ENCODE measurements around the gene FZD1. TPM values are rescaled to one million over a fixed set of nuclear protein-coding genes. Genes with fewer than 3 reads are reported as not detected.

Gene FZD1
- total RNA-seq, 4 donors from 2014 or later, result 25.8 to 82.0 (median 74.7) TPM

DNA sequence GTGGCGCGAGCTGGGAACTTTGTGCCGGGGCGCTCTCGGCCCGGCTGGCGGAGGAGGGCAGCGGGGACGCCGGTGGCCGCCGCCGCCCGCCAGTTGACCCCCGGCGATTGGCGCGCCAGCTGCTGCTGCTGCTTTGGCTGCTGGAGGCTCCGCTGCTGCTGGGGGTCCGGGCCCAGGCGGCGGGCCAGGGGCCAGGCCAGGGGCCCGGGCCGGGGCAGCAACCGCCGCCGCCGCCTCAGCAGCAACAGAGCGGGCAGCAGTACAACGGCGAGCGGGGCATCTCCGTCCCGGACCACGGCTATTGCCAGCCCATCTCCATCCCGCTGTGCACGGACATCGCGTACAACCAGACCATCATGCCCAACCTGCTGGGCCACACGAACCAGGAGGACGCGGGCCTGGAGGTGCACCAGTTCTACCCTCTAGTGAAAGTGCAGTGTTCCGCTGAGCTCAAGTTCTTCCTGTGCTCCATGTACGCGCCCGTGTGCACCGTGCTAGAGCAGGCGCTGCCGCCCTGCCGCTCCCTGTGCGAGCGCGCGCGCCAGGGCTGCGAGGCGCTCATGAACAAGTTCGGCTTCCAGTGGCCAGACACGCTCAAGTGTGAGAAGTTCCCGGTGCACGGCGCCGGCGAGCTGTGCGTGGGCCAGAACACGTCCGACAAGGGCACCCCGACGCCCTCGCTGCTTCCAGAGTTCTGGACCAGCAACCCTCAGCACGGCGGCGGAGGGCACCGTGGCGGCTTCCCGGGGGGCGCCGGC, 870 bp downstream of the FZD1 start:
- 0 to 1% methylated on average over 19 to 23 of the region's 78 CpGs for WGBS, 2 donors
- H3K9me3 ChIP-seq, result no peaks in the 10 kb centered on the region

DNA sequence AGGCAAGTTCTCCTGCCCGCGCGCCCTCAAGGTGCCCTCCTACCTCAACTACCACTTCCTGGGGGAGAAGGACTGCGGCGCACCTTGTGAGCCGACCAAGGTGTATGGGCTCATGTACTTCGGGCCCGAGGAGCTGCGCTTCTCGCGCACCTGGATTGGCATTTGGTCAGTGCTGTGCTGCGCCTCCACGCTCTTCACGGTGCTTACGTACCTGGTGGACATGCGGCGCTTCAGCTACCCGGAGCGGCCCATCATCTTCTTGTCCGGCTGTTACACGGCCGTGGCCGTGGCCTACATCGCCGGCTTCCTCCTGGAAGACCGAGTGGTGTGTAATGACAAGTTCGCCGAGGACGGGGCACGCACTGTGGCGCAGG, 1.4 kb downstream of the FZD1 start:
- TF ChIP-seq EP300 (IDR thresholded peaks at IDR 0.05), result no peak
- TF ChIP-seq POLR2A (IDR thresholded peaks at IDR 0.05), result no peak
- TF ChIP-seq, protein P1, sequence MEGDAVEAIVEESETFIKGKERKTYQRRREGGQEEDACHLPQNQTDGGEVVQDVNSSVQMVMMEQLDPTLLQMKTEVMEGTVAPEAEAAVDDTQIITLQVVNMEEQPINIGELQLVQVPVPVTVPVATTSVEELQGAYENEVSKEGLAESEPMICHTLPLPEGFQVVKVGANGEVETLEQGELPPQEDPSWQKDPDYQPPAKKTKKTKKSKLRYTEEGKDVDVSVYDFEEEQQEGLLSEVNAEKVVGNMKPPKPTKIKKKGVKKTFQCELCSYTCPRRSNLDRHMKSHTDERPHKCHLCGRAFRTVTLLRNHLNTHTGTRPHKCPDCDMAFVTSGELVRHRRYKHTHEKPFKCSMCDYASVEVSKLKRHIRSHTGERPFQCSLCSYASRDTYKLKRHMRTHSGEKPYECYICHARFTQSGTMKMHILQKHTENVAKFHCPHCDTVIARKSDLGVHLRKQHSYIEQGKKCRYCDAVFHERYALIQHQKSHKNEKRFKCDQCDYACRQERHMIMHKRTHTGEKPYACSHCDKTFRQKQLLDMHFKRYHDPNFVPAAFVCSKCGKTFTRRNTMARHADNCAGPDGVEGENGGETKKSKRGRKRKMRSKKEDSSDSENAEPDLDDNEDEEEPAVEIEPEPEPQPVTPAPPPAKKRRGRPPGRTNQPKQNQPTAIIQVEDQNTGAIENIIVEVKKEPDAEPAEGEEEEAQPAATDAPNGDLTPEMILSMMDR (IDR thresholded peaks at IDR 0.05), result no peak
- no peak for DNase-seq (ENCODE audit: low spot score in 2 of 2)
- H3K9me3 ChIP-seq, result no peaks in the 10 kb centered on the region
- no peaks in the 10 kb centered on the region for H3K36me3 ChIP-seq
- WGBS, 2 donors, result 17 to 29% methylated on average over 18 to 31 of the region's 31 CpGs
- peak overlapping the region; percentile 85 to 99 (median 90) for H3K27ac ChIP-seq
- H3K27me3 ChIP-seq, result no peaks in the 10 kb centered on the region
- peaks cover 0 to 59% (median 20%) of the 10 kb centered on the region in 4 donors for H3K4me1 ChIP-seq
- H3K4me3 ChIP-seq, result peak overlapping the region; percentile 60 to 89 (median 66)

More for the DNA sequence above, 870 bp downstream of the FZD1 start:
- no peak for TF ChIP-seq POLR2A (IDR thresholded peaks at IDR 0.05)
- TF ChIP-seq, protein P1 (IDR thresholded peaks at IDR 0.05), result no peak
- peak in 1 of 2 donors; percentile 27 for TF ChIP-seq EP300 (IDR thresholded peaks at IDR 0.05)
- peak overlapping the region; percentile 85 to 99 (median 90) for H3K27ac ChIP-seq
- no peaks in the 10 kb centered on the region for H3K36me3 ChIP-seq
- DNase-seq (ENCODE audit: low spot score in 2 of 2), result peak; percentile 17 to 31
- H3K4me3 ChIP-seq, result peak overlapping the region; percentile 60 to 89 (median 66)
- no peaks in the 10 kb centered on the region for H3K27me3 ChIP-seq
- H3K4me1 ChIP-seq, result peaks cover 0 to 53% (median 17%) of the 10 kb centered on the region in 4 donors

DNA sequence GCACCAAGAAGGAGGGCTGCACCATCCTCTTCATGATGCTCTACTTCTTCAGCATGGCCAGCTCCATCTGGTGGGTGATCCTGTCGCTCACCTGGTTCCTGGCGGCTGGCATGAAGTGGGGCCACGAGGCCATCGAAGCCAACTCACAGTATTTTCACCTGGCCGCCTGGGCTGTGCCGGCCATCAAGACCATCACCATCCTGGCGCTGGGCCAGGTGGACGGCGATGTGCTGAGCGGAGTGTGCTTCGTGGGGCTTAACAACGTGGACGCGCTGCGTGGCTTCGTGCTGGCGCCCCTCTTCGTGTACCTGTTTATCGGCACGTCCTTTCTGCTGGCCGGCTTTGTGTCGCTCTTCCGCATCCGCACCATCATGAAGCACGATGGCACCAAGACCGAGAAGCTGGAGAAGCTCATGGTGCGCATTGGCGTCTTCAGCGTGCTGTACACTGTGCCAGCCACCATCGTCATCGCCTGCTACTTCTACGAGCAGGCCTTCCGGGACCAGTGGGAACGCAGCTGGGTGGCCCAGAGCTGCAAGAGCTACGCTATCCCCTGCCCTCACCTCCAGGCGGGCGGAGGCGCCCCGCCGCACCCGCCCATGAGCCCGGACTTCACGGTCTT, 1.9 kb downstream of the FZD1 start:
- DNase-seq (ENCODE audit: low spot score in 2 of 2), result peak; percentile 23 to 24
- H3K9me3 ChIP-seq, result no peaks in the 10 kb centered on the region
- TF ChIP-seq POLR2A (IDR thresholded peaks at IDR 0.05) (no peak), EP300 (IDR thresholded peaks at IDR 0.05) (no peak)
- TF ChIP-seq, protein P1 (IDR thresholded peaks at IDR 0.05), result no peak
- H3K27ac ChIP-seq, result peak overlapping the region in 3 of 4 donors; percentile 89 to 99 (median 91)
- H3K4me1 ChIP-seq, result peaks cover 0 to 61% (median 20%) of the 10 kb centered on the region in 4 donors
- no peaks in the 10 kb centered on the region for H3K27me3 ChIP-seq
- H3K36me3 ChIP-seq, result no peaks in the 10 kb centered on the region
- H3K4me3 ChIP-seq, result peak overlapping the region; percentile 60 to 89 (median 66)
- WGBS, 2 donors, result 60 to 63% methylated on average over 23 to 35 of the region's 43 CpGs

GRCh38 chr7:91266689-91267090, 2.5 kb downstream of the FZD1 start:
- TF ChIP-seq, protein P1 (IDR thresholded peaks at IDR 0.05), result no peak
- TF ChIP-seq POLR2A (IDR thresholded peaks at IDR 0.05) (no peak), EP300 (IDR thresholded peaks at IDR 0.05) (no peak)
- H3K27ac ChIP-seq, result peak overlapping the region in 2 of 4 donors; percentile 91 to 99
- no peaks in the 10 kb centered on the region for H3K27me3 ChIP-seq
- H3K4me3 ChIP-seq, result peak overlapping the region; percentile 60 to 89 (median 66)
- H3K36me3 ChIP-seq, result no peaks in the 10 kb centered on the region
- DNase-seq (ENCODE audit: low spot score in 2 of 2), result no peak
- WGBS, 2 donors, result 50 to 72% methylated on average over 14 to 15 of the region's 20 CpGs
- peaks cover 0 to 61% (median 20%) of the 10 kb centered on the region in 4 donors for H3K4me1 ChIP-seq
- H3K9me3 ChIP-seq, result no peaks in the 10 kb centered on the region
